Ovary (tissue), 3 donors: ENCODE results near the gene ATXN7.

Source experiments
- EP300 ChIP-seq: sonication (generic); formaldehyde crosslinking; IDR thresholded peaks from one replicate; pipeline ENCODE4 v1.6.1; 2017; ENCODE audit warnings: antibody characterized with exemption
- POLR2A ChIP-seq: fragments of 450-650 bp; IDR thresholded peaks from one replicate; pipeline ENCODE4 v1.6.1; 2017; ENCODE audit warnings: antibody characterized with exemption, mild to moderate bottlenecking, moderate library complexity
- TF ChIP-seq, protein P1 (sequence below), 3 donors: fragments of 450-650 bp in 2 of 3; fragments of 200-600 bp in 1 of 3; IDR thresholded peaks; one replicate each; pipeline versions ENCODE4 v1.5.1 to v1.8.0; 2016 to 2022; ENCODE audit warnings: antibody characterized with exemption in 3 of 3, mild to moderate bottlenecking in 1 of 3
- donor health status: DM: no; HTN: no; CAD: no.

DNA sequence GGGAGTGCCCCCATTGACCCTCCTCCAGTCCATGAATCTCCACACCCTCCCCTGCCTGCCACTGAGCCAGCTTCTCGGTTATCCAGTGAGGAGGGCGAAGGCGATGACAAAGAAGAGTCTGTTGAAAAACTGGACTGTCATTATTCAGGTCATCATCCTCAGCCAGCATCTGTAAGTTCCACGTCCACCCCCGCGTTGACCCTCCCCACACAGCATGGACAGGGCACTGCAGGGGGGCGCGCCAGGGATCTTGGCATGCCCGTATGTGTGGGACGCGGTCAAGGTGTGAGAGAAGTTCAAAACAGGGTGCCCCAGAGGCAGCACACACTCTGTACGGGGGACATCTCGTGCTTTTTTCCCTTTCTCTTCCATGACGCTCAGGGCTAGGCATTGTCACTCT, 126.5 kb downstream of the ATXN7 start:
- TF ChIP-seq, protein P1, sequence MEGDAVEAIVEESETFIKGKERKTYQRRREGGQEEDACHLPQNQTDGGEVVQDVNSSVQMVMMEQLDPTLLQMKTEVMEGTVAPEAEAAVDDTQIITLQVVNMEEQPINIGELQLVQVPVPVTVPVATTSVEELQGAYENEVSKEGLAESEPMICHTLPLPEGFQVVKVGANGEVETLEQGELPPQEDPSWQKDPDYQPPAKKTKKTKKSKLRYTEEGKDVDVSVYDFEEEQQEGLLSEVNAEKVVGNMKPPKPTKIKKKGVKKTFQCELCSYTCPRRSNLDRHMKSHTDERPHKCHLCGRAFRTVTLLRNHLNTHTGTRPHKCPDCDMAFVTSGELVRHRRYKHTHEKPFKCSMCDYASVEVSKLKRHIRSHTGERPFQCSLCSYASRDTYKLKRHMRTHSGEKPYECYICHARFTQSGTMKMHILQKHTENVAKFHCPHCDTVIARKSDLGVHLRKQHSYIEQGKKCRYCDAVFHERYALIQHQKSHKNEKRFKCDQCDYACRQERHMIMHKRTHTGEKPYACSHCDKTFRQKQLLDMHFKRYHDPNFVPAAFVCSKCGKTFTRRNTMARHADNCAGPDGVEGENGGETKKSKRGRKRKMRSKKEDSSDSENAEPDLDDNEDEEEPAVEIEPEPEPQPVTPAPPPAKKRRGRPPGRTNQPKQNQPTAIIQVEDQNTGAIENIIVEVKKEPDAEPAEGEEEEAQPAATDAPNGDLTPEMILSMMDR (IDR thresholded peaks at IDR 0.05) = no peak
- TF ChIP-seq POLR2A (no peak), EP300 (no peak)
